GM19035 (cell line): ENCODE results near the gene PAN3.
A peak's percentile ranks its signal among the peaks of the same experiment; 100 is the strongest.
"Not testable (repeated sequence)": the region's sequence is repeated elsewhere in the genome, so short reads cannot be mapped to it uniquely, and the experiment has no call there.

Experiments used
- ATAC-seq: cut with Tn5 transposase; IDR thresholded peaks from one replicate; pipeline ENCODE4 v1.9.1; 2021; ENCODE audit not compliant: unreplicated experiment

Gene PAN3

GRCh38 chr13:28137596-28137995 is 749 bp upstream of the PAN3 start:
- peak; percentile 20 for ATAC-seq

GRCh38 chr13:28138756-28139470 is 568 bp downstream of the PAN3 start:
- ATAC-seq = peak; percentile 40

- no peak for ATAC-seq
Measured at GRCh38 chr13:28140433-28141125, 2.2 kb downstream of the PAN3 start.

GRCh38 chr13:28141542-28141941 is 3.2 kb downstream of the PAN3 start:
- ATAC-seq = not testable (repeated sequence)

- no peak for ATAC-seq
Measured at GRCh38 chr13:28145049-28145448, 6.7 kb downstream of the PAN3 start.

- no peak for ATAC-seq
Measured at GRCh38 chr13:28147495-28147894, 9.2 kb downstream of the PAN3 start.

GRCh38 chr13:28159057-28159456 is 20.7 kb downstream of the PAN3 start:
- no peak for ATAC-seq

GRCh38 chr13:28161370-28161769 is 23.0 kb downstream of the PAN3 start:
- no peak for ATAC-seq

- ATAC-seq = no peak
Measured at GRCh38 chr13:28163587-28163986, 25.2 kb downstream of the PAN3 start.

GRCh38 chr13:28166257-28166656 is 27.9 kb downstream of the PAN3 start:
- ATAC-seq = no peak

- ATAC-seq = no peak
Measured at GRCh38 chr13:28171266-28171665, 32.9 kb downstream of the PAN3 start.

- no peak for ATAC-seq
Measured at GRCh38 chr13:28172947-28173346, 34.6 kb downstream of the PAN3 start.

- no peak for ATAC-seq
Measured at GRCh38 chr13:28173793-28174192, 35.4 kb downstream of the PAN3 start.

GRCh38 chr13:28177327-28177726 is 39.0 kb downstream of the PAN3 start:
- no peak for ATAC-seq

GRCh38 chr13:28177877-28178276 is 39.5 kb downstream of the PAN3 start:
- no peak for ATAC-seq

GRCh38 chr13:28179974-28180373 is 41.6 kb downstream of the PAN3 start:
- ATAC-seq = no peak

- ATAC-seq = no peak
Measured at GRCh38 chr13:28181413-28181812, 43.1 kb downstream of the PAN3 start.

GRCh38 chr13:28185256-28185655 is 46.9 kb downstream of the PAN3 start:
- ATAC-seq = no peak

GRCh38 chr13:28199089-28199488 is 60.7 kb downstream of the PAN3 start:
- ATAC-seq = no peak

GRCh38 chr13:28204043-28204442 is 65.7 kb downstream of the PAN3 start:
- ATAC-seq = no peak

GRCh38 chr13:28204690-28205443 is 66.5 kb downstream of the PAN3 start:
- no peak for ATAC-seq

- ATAC-seq = no peak
Measured at GRCh38 chr13:28218679-28219078, 80.3 kb downstream of the PAN3 start.
